ENCODE data around the gene LSAMP. TPM values are rescaled to one million over a fixed set of nuclear protein-coding genes. Genes with fewer than 3 reads are reported as not detected.

LSAMP gene
- total RNA-seq, 2 experiments from 2014 or later: not detected

- DNase-seq (no peak), ATAC-seq (no peak)
- Mint-ChIP-seq H3K27ac (no peak overlapping the region), H3K27me3 (peaks cover 10% of the 10 kb centered on the region), H3K36me3 (ENCODE audit: low read depth) (no peaks in the 10 kb centered on the region), H3K4me1 (ENCODE audit: low read depth) (no peaks in the 10 kb centered on the region), H3K4me3 (no peak overlapping the region), H3K9me3 (no peaks in the 10 kb centered on the region)
- CTCF ChIA-PET: interaction anchor here (1.1 to 2.1 kb wide), 5 partner anchors 10 to 63 kb away, joined by 3 to 8 read pairs (median 3); no protein-coding TSS in a partner anchor
- TF ChIP-seq CTCF (IDR thresholded peaks at IDR 0.05): no peak
- POLR2A ChIA-PET: no interaction called here
- intact Hi-C loops (cut with micrococcal nuclease): no loop called here
Measured at GRCh38 chr3:115832265-115832664, 613.0 kb downstream of the LSAMP start.

GRCh38 chr3:115831864-115832263 is 613.4 kb downstream of the LSAMP start:
- DNase-seq (no peak), ATAC-seq (no peak)
- POLR2A ChIA-PET: no interaction called here
- Mint-ChIP-seq H3K27me3 (peaks cover 10% of the 10 kb centered on the region), H3K36me3 (ENCODE audit: low read depth) (no peaks in the 10 kb centered on the region), H3K4me1 (ENCODE audit: low read depth) (no peaks in the 10 kb centered on the region), H3K27ac (no peak overlapping the region), H3K9me3 (no peaks in the 10 kb centered on the region), H3K4me3 (no peak overlapping the region)
- no peak for TF ChIP-seq CTCF (IDR thresholded peaks at IDR 0.05)
- CTCF ChIA-PET: interaction anchor here (1.1 to 1.6 kb wide), 2 partner anchors 12 to 17 kb away, joined by 3 to 4 read pairs; no protein-coding TSS in a partner anchor
- intact Hi-C loops (cut with micrococcal nuclease): no loop called here

GRCh38 chr3:115830764-115831395 is 614.4 kb downstream of the LSAMP start:
- Mint-ChIP-seq H3K4me1 (ENCODE audit: low read depth) (no peaks in the 10 kb centered on the region), H3K9me3 (no peaks in the 10 kb centered on the region), H3K36me3 (ENCODE audit: low read depth) (no peaks in the 10 kb centered on the region), H3K27me3 (peaks cover 10% of the 10 kb centered on the region), H3K27ac (no peak overlapping the region), H3K4me3 (no peak overlapping the region)
- ChIA-PET CTCF (interaction anchor here (1.6 kb wide), 1 partner anchor 16 kb away, joined by 3 read pairs; no protein-coding TSS in a partner anchor), POLR2A (no interaction called here)
- TF ChIP-seq CTCF (IDR thresholded peaks at IDR 0.05): no peak
- no peak for ATAC-seq
- no peak for DNase-seq
- intact Hi-C loops (cut with micrococcal nuclease): no loop called here

GRCh38 chr3:115828401-115828800 is 616.9 kb downstream of the LSAMP start:
- Mint-ChIP-seq H3K9me3 (no peaks in the 10 kb centered on the region), H3K27ac (no peak overlapping the region), H3K4me3 (no peak overlapping the region), H3K4me1 (ENCODE audit: low read depth) (no peaks in the 10 kb centered on the region), H3K36me3 (ENCODE audit: low read depth) (no peaks in the 10 kb centered on the region), H3K27me3 (peaks cover 11% of the 10 kb centered on the region)
- no peak for ATAC-seq
- POLR2A ChIA-PET: interaction anchor here (0.6 kb wide), 2 partner anchors 39 to 338 kb away, joined by 3 read pairs; no protein-coding TSS in a partner anchor
- intact Hi-C loops (cut with micrococcal nuclease): no loop called here
- CTCF ChIA-PET: interaction anchor here (1.0 to 1.3 kb wide), 2 partner anchors 10 to 15 kb away, joined by 3 to 6 read pairs; no protein-coding TSS in a partner anchor
- DNase-seq: no peak
- no peak for TF ChIP-seq CTCF (IDR thresholded peaks at IDR 0.05)

- peaks cover 11% of the 10 kb centered on the region for H3K27me3 Mint-ChIP-seq
- ChIA-PET CTCF (interaction anchor here (1.1 kb wide), 1 partner anchor 9 kb away, joined by 4 read pairs; no protein-coding TSS in a partner anchor), POLR2A (interaction anchor here (0.6 kb wide), 1 partner anchor 476 kb away, joined by 3 read pairs; no protein-coding TSS in a partner anchor)
- DNase-seq (no peak), ATAC-seq (no peak)
- no peak overlapping the region for H3K4me3 Mint-ChIP-seq
- no peaks in the 10 kb centered on the region for H3K36me3 Mint-ChIP-seq (ENCODE audit: low read depth)
- no peak overlapping the region for H3K27ac Mint-ChIP-seq
- no peaks in the 10 kb centered on the region for H3K9me3 Mint-ChIP-seq
- TF ChIP-seq CTCF (IDR thresholded peaks at IDR 0.05): no peak
- intact Hi-C loops (cut with micrococcal nuclease): no loop called here
- no peaks in the 10 kb centered on the region for H3K4me1 Mint-ChIP-seq (ENCODE audit: low read depth)
Measured at GRCh38 chr3:115827495-115827894, 617.8 kb downstream of the LSAMP start.

Data from activated CD8-positive, alpha-beta T cell treated with anti-CD3 and anti-CD28 coated beads for 36 hours (primary cell).